Adrenal gland (tissue), 5 donors: ENCODE data around the gene SCCPDH.

Source experiments
- CTCF ChIP-seq, 6 experiments: fragments of 450-650 bp in 4 of 6; fragments of 200-600 bp in 2 of 6; sonication (generic) in 1 of 6; IDR thresholded peaks; 1 replicate in 5 of 6; 2 replicates in 1 of 6; pipeline versions ENCODE4 v1.5.1 to v1.8.0; 2016 to 2021; ENCODE audit warnings: antibody characterized with exemption in 6 of 6, mild to moderate bottlenecking in 2 of 6, moderate library complexity in 1 of 6
- POLR2A ChIP-seq, 2 donors: fragments of 450-650 bp; IDR thresholded peaks; one replicate each; pipeline ENCODE4 v1.6.1; 2017; ENCODE audit warnings: antibody characterized with exemption in 2 of 2, mild to moderate bottlenecking in 2 of 2, moderate library complexity in 1 of 2
- donor health status: DM: no; HTN: no; CAD: no.

GRCh38 chr1:246792603-246793002 is 68.4 kb downstream of the SCCPDH start:
- TF ChIP-seq CTCF (IDR thresholded peaks at IDR 0.05): no peak
- no peak for TF ChIP-seq POLR2A (IDR thresholded peaks at IDR 0.05)
